HL-60/S4 (cell line): ENCODE results near the gene SPANXC.
"Not testable (repeated sequence)": the region's sequence is repeated elsewhere in the genome, so short reads cannot be mapped to it uniquely, and the experiment has no call there.

Experiments
- in situ Hi-C: fragments of 300-500 bp; cut with MboI; formaldehyde crosslinking; loops from 2 replicates; pipeline ENCODE4 v1.14.3; 2022; ENCODE audit warnings: low sequenced_read_pairs

The SPANXC gene

GRCh38 chrX:141242417-141242816 is at the start of gene SPANXC:
TSS of gene SPANXC (minus strand) at chrX:141242517. CDS start at chrX:141242457, 60 bp downstream.
- in situ Hi-C loops, result not testable (repeated sequence)

- in situ Hi-C loops, result no loop called here
Measured at GRCh38 chrX:141279476-141279875, 37.2 kb upstream of the SPANXC start.

GRCh38 chrX:141278306-141278705 is 36.0 kb upstream of the SPANXC start:
- in situ Hi-C loops, result no loop called here

GRCh38 chrX:141258080-141258479 is 15.8 kb upstream of the SPANXC start:
- in situ Hi-C loops, result no loop called here

- in situ Hi-C loops, result no loop called here
Measured at GRCh38 chrX:141221611-141222010, 20.7 kb downstream of the SPANXC start.

GRCh38 chrX:141220342-141221008 is 21.8 kb downstream of the SPANXC start:
- in situ Hi-C loops, result no loop called here

- in situ Hi-C loops, result no loop called here
Measured at GRCh38 chrX:141214196-141214595, 28.1 kb downstream of the SPANXC start.

GRCh38 chrX:141201962-141202361 is 40.4 kb downstream of the SPANXC start:
- in situ Hi-C loops, result no loop called here
